Measurements from ENCODE around the gene MECP2. TPM values are rescaled to one million over a fixed set of nuclear protein-coding genes. Genes with fewer than 3 reads are reported as not detected.

The MECP2 gene
- total RNA-seq, 1 experiment from 2014 or later: 88.9 TPM

DNA sequence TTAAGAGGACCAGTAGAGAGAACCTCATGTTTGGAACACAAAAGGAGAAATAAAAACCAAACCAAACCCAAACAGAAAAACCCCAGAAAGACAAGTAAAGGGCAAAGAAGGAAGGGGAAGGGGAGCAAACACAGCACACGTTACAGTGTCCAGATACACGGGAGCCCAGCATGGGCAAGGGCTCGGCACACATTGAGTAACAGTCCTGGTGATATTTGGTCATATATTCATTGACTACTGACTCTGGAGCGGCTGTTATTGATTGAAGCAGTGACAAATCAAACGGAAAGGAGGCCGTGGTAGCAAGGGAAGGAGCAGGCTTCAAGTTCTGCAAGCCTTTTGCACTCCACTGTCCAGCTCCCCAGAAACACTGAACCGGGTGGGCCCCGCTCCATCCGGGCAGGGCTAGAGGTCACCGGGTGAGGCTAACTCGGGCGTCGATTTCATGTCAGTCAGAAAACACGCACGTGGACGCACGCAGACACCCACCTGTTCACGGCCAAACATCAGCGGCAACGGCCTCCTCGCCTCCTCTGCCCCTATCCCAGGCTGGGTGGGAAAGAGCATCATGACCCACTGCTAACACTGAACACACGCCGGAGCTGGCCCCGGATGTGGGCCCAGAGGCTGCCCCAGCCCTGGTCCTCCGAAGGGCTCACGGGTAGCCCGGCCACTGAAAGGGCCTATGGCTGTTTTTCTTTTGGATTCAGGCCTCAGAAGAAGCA lies 74.1 kb downstream of the MECP2 start:
- no peak for DNase-seq (ENCODE audit: low read depth, low spot score)
- Histone ChIP-seq H3K27ac (ENCODE audit: low read length) (peak overlapping the region; percentile 42), H3K4me1 (ENCODE audit: control insufficient read depth, insufficient read depth, low read length) (peaks cover 38% of the 10 kb centered on the region), H3K27me3 (ENCODE audit: control insufficient read depth, insufficient read depth, low read length) (no peaks in the 10 kb centered on the region), H3K4me3 (ENCODE audit: low read depth in 2 of 2, low read length in 2 of 2) (no peak overlapping the region), H3K9me3 (ENCODE audit: control insufficient read depth, insufficient read depth, low read depth, low read length) (no peaks in the 10 kb centered on the region), H3K36me3 (ENCODE audit: control insufficient read depth, insufficient read depth, low read length) (no peaks in the 10 kb centered on the region)
- in situ Hi-C loops (cut with HindIII; ENCODE audit: low pct_unique_long_range_greater_than_20kb, low sequenced_read_pairs) (no loop called here), intact Hi-C loops (cut with micrococcal nuclease; ENCODE audit: unreplicated experiment) (no loop called here)
- ATAC-seq: no peak
- CTCF ChIA-PET: no interaction called here
- BruUV-seq (replicated peaks): no TSS peak
- POLR2A ChIA-PET: no interaction called here
- TF ChIP-seq TCF7L2 (IDR thresholded peaks at IDR 0.05; ENCODE audit: low read depth, low read length): no peak
- TF ChIP-seq, protein P1, sequence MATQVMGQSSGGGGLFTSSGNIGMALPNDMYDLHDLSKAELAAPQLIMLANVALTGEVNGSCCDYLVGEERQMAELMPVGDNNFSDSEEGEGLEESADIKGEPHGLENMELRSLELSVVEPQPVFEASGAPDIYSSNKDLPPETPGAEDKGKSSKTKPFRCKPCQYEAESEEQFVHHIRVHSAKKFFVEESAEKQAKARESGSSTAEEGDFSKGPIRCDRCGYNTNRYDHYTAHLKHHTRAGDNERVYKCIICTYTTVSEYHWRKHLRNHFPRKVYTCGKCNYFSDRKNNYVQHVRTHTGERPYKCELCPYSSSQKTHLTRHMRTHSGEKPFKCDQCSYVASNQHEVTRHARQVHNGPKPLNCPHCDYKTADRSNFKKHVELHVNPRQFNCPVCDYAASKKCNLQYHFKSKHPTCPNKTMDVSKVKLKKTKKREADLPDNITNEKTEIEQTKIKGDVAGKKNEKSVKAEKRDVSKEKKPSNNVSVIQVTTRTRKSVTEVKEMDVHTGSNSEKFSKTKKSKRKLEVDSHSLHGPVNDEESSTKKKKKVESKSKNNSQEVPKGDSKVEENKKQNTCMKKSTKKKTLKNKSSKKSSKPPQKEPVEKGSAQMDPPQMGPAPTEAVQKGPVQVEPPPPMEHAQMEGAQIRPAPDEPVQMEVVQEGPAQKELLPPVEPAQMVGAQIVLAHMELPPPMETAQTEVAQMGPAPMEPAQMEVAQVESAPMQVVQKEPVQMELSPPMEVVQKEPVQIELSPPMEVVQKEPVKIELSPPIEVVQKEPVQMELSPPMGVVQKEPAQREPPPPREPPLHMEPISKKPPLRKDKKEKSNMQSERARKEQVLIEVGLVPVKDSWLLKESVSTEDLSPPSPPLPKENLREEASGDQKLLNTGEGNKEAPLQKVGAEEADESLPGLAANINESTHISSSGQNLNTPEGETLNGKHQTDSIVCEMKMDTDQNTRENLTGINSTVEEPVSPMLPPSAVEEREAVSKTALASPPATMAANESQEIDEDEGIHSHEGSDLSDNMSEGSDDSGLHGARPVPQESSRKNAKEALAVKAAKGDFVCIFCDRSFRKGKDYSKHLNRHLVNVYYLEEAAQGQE (IDR thresholded peaks at IDR 0.05; ENCODE audit: insufficient read depth in 1 of 2, low read depth in 2 of 2, low read length in 1 of 2): no peak
- no peak for TF ChIP-seq SIN3A (IDR thresholded peaks at IDR 0.05; ENCODE audit: borderline replicate concordance, insufficient read depth, low read depth, low read length)
- TF ChIP-seq POLR2AphosphoS5 (IDR thresholded peaks at IDR 0.05; ENCODE audit: low read depth, low read length): no peak
- TF ChIP-seq, protein P2, sequence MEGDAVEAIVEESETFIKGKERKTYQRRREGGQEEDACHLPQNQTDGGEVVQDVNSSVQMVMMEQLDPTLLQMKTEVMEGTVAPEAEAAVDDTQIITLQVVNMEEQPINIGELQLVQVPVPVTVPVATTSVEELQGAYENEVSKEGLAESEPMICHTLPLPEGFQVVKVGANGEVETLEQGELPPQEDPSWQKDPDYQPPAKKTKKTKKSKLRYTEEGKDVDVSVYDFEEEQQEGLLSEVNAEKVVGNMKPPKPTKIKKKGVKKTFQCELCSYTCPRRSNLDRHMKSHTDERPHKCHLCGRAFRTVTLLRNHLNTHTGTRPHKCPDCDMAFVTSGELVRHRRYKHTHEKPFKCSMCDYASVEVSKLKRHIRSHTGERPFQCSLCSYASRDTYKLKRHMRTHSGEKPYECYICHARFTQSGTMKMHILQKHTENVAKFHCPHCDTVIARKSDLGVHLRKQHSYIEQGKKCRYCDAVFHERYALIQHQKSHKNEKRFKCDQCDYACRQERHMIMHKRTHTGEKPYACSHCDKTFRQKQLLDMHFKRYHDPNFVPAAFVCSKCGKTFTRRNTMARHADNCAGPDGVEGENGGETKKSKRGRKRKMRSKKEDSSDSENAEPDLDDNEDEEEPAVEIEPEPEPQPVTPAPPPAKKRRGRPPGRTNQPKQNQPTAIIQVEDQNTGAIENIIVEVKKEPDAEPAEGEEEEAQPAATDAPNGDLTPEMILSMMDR (IDR thresholded peaks at IDR 0.05): no peak

DNA sequence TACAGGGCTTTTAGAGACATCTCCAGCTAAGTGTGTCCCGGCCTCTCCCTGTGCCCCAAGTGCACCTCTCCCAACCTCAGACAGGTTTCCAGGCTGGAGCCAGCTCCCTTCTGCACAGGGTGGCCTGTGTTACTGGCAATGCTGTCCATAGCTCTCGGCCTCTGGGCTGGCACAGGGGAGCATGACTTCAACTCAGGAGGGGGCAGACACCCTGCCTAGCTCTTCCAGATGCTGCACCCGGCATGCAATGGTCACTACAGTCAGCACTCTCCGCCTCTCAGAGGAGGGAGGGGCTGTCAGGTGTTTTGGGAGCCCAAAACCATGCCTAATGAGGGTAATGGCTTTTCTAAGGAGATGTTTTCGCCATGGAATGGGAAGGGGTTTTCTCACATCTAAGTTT lies 75.4 kb downstream of the MECP2 start:
- Histone ChIP-seq H3K4me1 (ENCODE audit: control insufficient read depth, insufficient read depth, low read length) (peaks cover 46% of the 10 kb centered on the region), H3K4me3 (ENCODE audit: low read depth in 2 of 2, low read length in 2 of 2) (no peak overlapping the region), H3K27ac (ENCODE audit: low read length) (peak overlapping the region; percentile 48; the same call in 1 of the 2 replicates), H3K36me3 (ENCODE audit: control insufficient read depth, insufficient read depth, low read length) (no peaks in the 10 kb centered on the region), H3K9me3 (ENCODE audit: control insufficient read depth, insufficient read depth, low read depth, low read length) (no peaks in the 10 kb centered on the region), H3K27me3 (ENCODE audit: control insufficient read depth, insufficient read depth, low read length) (no peaks in the 10 kb centered on the region)
- TF ChIP-seq SIN3A (IDR thresholded peaks at IDR 0.05; ENCODE audit: borderline replicate concordance, insufficient read depth, low read depth, low read length) (no peak), TCF7L2 (IDR thresholded peaks at IDR 0.05; ENCODE audit: low read depth, low read length) (no peak), POLR2AphosphoS5 (IDR thresholded peaks at IDR 0.05; ENCODE audit: low read depth, low read length) (no peak)
- TF ChIP-seq, protein P2 (IDR thresholded peaks at IDR 0.05): no peak
- TF ChIP-seq, protein P1 (IDR thresholded peaks at IDR 0.05; ENCODE audit: insufficient read depth in 1 of 2, low read depth in 2 of 2, low read length in 1 of 2): no peak
- intact Hi-C loops (cut with micrococcal nuclease; ENCODE audit: unreplicated experiment) (no loop called here), in situ Hi-C loops (cut with HindIII; ENCODE audit: low pct_unique_long_range_greater_than_20kb, low sequenced_read_pairs) (no loop called here)
- ChIA-PET CTCF (interaction anchor here (0.9 kb wide), 1 partner anchor 9 kb away, joined by 3 read pairs; no protein-coding TSS in a partner anchor), POLR2A (no interaction called here)
- DNase-seq (ENCODE audit: low read depth, low spot score): no peak
- BruUV-seq (replicated peaks): no TSS peak
- peak; percentile 7; the same call in 1 of the 2 replicates for ATAC-seq
